CD4-positive, alpha-beta T cell treated with Interleukin-21 for 1 hour (primary cell): ENCODE measurements around the gene CXCL1.

Experiments
- DNase-seq: peaks from one replicate; pipeline ENCODE4 v3.0.0-alpha.2; 2020

CXCL1 gene

DNA sequence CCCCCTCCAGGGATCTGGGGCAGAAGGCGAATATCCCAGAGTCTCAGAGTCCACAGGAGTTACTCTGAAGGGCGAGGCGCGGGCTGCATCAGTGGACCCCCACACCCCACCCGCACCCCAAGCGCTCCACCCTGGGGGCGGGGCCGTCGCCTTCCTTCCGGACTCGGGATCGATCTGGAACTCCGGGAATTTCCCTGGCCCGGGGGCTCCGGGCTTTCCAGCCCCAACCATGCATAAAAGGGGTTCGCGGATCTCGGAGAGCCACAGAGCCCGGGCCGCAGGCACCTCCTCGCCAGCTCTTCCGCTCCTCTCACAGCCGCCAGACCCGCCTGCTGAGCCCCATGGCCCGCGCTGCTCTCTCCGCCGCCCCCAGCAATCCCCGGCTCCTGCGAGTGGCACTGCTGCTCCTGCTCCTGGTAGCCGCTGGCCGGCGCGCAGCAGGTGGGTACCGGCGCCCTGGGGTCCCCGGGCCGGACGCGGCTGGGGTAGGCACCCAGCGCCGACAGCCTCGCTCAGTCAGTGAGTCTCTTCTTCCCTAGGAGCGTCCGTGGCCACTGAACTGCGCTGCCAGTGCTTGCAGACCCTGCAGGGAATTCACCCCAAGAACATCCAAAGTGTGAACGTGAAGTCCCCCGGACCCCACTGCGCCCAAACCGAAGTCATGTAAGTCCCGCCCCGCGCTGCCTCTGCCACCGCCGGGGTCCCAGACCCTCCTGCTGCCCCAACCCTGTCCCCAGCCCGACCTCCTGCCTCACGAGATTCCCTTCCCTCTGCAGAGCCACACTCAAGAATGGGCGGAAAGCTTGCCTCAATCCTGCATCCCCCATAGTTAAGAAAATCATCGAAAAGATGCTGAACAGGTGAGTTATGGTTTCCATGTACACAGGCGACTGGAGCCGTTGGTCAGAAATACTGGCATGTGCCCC is at the start of gene CXCL1:
CXCL1 (plus strand) TSS at position 264 of the 926 bp plus-strand sequence; CDS start at position 342, 78 bp downstream.
- DNase-seq, result no peak

DNA sequence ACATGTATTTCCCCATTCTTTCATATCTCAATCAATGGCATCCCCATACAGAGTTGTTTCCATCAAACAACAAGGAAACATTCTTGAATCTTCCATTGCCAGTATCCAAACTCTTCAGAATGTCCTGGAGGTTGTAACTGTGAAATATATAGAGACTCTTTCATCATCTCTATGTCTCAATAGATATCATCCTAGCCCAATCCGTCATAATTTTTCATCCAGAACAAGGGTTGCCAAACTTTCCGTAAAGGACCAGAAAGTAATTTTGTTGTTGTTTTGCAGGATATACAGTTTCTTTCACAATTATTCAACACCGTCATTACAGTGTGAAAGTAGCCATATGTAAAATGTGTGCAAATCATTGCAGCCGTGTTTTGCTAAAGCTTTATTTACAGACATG is 47.9 kb upstream of the CXCL1 start:
- no peak for DNase-seq

DNA sequence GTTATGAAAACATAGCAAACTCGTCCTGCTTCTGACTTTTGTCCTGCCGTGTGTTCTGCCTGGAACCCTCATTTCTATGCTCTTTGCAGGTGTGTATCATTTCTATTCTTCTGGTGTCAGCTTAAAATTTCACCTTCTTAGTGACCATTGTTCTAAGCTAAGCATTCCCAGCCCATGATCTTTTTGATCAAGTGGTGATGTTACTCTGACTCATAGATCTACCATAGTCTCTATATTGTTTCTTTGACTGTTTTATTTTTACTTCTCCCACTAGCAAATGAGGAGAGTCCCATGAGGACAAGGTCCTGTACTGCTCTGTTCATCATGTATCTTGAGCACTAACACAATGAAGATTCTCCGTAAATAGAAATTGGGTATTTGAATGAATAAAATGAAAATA is 46.8 kb upstream of the CXCL1 start:
- no peak for DNase-seq

DNA sequence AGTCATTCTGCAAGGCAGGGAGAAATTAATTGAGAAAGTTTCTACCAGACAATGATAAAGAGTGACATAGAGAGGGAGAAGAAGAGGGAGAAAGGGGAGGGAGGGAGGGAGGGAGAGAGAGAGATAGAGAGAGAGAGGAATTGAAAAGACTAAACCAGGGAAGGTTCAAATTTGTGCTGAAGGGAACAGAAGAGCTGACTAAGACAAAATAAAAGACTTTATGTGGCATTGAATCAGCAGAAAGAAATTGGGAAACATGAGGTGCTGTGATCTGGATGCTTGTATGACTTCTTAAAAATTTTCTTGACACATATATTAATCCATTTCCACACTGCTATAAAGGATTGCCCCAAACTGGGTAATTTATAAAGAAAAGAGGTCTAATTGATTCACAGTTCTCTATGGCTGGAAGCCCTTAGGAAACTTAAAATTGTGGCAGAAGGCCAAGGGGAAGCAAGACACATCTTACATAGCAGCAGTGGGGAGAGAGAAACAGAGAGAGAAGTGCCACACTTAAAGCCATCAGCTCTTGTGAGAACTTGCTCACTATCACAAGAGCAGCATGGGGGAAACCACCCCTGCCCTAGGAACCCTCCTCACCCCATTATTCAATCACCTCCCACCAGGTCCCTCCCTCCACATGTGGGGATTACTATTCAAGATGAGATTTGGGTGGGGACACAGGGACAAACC is 46.2 kb upstream of the CXCL1 start:
- DNase-seq, result no peak

DNA sequence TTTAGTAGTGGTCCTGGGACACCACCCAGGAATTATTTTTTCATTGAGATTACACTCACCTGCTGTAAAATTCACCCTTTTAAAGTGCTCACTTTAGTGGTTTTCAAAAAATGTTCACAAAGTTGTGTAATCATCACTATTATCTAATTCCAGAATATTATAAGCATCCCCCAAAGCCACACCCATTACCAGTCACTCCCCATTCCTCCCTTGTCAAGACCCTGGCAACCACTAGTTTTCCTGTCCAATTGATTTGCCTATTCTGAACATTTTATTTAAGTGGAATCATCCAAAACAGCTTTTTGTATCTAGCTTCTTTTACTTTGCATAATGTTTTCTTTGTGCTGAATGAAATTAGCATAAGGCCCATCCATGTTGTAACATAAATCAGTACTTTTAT is 45.4 kb upstream of the CXCL1 start:
- DNase-seq, result no peak

DNA sequence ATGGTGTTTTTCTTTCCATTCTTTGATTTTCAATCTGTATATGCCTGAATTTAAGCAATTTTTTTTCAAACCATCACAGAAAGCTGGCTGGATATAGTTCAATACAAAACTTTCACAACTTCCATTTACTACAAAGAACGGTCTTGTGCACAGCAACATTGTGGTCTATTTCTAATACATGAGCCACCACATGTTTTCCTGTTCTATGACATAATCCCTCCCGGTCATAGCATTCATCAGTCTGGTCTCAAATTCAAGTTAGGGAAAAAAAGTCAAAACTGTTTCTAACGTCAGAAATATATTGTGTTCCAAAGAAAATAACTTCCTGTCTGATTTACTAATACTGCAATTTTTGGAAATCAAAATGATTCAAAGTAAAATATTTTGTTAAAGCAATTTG is 40.2 kb upstream of the CXCL1 start:
- DNase-seq, result no peak

DNA sequence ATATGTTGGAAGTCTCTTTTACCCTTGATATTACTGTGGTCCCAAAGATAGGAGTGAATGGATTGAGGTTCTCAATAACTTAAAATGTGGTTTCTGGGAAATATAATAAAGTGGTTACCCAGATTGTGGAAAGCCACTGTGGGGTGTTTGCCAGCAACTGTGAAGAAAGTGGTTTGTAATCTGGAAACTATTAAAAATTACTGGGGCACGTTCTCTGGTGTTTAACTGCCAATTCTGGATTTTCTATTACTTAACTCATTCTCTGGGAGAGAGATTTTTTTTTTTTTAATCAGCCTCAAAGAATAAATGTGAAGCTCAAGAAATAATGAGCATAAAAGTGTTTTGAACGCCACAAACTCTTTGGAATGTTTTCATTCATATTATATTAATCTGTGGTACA is 37.6 kb upstream of the CXCL1 start:
- DNase-seq, result no peak

DNA sequence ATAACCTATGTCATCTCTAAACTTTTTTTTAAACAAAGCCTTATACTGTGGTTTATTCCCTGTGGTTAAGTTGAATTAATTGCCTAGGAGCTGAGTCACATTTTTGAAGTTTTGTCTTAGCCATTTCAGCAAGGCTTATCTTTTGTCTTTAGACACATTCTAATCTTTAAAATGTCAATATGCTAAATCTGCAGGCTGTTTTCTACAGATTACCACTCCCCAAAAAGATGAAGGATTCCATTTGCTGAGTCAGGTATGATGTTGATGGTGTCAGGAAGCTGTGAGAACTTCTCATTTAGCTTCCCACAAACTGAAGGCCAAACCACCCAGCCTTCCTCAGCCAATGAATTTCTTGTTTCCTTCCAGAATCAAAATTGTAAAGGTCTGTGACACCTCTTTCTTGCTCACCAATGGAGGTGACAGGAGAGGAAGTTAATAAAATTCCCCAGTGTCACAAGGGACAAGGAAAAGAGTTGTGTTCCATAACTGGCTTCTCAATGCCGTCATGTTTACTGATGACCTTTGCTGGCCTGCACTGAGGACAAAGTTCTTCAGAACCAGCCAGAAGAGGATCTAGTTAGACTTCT is 36.4 kb upstream of the CXCL1 start:
- no peak for DNase-seq

DNA sequence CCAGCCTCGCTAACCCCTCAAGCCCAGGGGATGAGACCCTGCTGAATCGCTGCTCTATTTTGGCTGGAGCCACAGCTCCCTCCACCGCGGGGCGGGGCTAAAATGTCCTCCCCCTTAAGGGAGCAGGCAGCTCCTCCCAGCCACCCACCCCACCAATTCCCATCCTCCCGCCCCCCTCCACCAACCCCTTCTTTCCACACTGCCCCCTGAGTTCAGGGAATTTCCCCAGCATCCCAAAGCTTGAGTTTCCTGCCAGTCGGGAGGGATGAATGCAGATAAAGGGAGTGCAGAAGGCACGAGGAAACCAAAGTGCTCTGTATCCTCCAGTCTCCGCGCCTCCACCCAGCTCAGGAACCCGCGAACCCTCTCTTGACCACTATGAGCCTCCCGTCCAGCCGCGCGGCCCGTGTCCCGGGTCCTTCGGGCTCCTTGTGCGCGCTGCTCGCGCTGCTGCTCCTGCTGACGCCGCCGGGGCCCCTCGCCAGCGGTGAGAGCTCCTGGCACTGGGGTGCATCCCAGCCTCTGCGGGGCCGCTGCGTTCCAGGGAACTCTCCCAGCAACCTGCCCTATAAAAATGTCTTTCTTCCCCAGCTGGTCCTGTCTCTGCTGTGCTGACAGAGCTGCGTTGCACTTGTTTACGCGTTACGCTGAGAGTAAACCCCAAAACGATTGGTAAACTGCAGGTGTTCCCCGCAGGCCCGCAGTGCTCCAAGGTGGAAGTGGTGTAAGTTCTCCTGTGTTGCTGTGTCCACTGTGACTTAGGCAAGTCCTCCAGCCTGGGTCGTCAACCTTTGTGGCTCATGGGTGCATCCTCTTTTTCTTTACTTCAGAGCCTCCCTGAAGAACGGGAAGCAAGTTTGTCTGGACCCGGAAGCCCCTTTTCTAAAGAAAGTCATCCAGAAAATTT is 32.6 kb upstream of the CXCL1 start, which contains the start of gene CXCL6:
CXCL6 (plus strand) TSS at position 306 of the 907 bp plus-strand sequence; CDS start at position 379, 73 bp downstream.
- no peak for DNase-seq

DNA sequence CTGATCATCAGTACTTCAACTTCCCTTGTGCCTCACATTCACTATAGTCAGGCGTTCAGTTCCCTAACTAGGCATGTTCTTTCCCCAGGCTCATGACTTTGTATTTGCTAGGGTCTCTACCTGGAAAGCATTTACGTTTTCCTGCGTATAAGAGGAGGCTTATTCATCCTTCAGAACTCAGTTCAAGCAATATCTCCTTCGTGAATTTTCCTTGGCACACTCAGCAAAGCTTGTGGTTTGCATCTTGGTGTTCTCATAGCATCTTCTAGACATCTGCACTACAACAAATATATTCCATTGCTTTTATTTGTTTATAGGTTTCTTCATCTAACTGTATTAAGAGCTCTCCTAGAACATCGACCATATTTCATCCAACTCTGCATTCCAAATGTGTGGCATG is 30.1 kb upstream of the CXCL1 start:
- no peak for DNase-seq

DNA sequence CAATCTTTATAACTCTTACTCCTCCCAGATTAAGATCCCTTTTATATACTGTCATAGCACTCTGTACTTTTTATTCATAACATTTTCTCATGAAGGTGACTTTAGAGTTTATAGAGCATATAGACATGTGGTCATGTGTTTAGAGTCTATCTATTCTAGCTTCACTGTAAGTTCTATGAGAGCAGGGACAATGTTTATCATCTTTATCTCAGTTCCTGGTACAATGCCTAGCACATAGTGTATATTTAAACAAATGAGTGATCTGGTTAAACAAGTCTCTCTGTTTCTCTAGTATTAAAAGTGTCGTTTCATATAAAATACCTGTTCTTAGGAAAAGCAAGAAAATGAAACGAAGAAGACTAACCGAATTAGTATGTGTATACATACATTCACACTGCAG is 29.5 kb upstream of the CXCL1 start:
- no peak for DNase-seq

DNA sequence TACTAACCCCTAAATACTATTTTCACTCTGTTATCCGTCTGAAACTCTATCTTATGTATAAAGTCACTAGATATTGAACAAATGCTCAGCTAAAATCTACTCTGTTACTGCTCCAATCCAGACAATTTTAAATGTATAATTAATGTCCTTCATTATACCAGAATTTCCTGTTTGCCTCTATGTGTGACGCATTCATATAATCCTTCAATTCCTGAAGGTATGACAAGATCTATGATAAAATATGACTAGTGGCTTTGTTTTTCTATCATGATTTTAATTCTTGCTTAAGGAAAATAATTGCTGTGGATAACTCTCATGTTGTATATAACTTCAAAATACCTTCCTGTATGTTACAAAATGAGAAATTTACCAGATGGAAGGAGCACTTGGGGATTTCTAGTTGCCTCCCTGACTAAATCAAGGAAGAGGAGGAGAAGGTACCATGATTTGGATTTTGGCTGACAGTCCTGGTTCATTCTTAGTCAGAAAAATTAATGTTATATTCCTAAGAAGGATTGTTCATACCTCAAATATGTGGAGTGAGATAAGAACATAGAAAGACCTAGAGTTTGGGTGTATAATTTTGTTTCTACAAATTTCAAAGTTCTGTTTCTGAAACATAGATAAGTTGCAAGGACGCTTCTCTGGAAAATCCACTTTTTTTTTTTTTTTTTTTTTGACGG is 27.8 kb upstream of the CXCL1 start:
- no peak for DNase-seq

DNA sequence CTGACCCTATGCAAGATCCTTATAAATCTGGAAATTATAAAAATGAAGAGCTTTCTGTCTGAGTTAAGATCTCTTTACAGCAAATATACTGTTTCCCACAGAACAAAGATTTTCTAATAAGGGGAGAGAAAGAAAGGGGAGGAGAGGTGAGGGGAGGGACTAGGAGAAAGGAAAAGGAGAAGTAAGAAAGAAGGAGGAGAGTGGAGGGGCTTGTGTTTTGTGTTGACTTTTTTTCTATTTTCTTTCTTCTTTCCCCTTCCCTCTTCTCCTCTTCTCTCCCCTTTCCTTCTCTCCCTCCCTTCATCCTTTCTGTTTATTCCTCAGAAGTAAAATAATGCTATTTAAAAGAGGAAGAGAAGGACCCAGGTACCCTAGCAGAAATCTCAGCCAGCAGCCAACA is 26.5 kb upstream of the CXCL1 start:
- DNase-seq, result no peak

DNA sequence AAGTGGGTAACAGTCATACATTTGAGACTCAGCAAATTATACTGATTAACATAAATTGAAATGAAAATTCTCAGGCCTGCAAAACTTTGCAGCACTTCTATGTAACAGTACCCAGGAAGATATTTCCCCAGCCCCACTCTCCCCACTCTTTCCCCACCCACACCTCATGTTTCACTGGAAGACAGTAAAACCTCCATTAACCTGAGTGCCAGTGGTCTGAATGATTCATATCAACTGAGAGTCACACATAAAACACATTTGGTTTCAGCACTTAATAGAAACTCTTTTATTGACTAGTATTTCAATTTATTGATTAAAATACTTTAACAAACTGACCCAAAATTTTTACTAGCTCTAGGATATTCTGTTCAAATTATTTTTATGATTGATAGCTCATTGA is 25.8 kb upstream of the CXCL1 start:
- DNase-seq, result no peak

DNA sequence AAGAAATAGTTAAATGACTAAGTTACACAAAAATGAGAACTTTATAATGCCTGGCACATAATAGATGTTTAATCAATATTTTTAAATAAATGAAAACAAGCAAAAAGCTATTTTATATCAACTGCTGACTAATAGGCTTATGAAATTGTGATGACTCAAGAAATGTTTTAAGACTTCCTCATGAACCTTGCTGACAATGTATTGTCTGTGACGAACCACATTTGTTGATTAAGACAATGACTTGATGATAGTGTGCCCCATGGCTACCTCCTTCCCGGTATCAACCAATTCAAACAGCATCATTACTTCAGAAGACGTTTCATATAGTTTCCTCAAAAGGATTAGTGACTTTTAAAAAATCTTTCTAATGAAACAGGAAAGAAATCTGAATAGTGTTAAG is 24.8 kb upstream of the CXCL1 start:
- no peak for DNase-seq

DNA sequence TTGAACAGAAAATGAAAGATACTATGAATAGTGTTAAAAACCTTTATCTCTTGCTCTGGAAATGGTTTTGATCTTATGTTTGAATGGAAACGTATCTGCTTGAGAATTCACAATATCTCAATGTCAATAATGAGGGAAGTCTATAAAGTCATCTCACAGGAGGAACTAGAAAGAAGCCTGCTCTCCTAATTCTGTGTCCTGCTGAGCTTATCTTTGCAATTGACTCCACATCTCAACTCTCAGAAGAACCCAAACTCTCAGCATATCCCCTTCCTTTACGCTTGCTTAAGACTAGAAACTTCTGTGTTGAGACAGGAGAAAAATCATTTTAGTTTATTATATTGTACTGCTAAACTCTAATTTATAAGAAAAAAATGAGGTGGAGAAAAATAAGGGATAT is 24.4 kb upstream of the CXCL1 start:
- DNase-seq, result no peak

DNA sequence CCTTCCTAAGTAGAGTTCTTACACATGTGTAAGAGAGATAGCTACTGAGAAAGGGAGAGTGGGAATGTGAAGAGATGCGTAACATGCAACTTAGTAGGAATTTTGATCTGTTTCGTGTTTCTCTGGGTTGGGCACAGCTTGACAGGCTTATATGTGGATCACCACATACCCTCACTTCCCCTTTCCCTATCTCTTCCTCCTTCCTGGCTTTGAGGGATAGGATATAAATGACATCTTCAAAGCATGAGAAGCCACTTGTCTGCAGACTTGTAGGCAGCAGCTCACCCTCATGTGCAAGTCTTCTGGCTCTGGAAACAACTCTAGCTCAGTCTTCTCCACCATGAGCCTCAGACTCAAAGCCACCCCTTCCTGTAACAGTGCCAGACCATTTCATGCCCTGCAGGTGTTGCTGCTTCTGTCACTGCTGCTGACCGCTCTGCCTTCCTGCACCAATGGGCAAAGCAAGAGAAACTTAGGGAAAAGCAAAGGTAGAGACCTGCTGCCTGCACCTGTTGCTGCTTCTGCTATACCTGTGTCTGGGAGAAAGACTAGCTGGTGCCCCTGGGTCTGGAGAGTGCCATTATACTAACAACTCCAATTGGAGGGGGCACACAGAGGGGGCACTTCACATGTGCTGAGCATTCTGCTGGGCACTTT is 21.5 kb upstream of the CXCL1 start:
- DNase-seq, result no peak

DNA sequence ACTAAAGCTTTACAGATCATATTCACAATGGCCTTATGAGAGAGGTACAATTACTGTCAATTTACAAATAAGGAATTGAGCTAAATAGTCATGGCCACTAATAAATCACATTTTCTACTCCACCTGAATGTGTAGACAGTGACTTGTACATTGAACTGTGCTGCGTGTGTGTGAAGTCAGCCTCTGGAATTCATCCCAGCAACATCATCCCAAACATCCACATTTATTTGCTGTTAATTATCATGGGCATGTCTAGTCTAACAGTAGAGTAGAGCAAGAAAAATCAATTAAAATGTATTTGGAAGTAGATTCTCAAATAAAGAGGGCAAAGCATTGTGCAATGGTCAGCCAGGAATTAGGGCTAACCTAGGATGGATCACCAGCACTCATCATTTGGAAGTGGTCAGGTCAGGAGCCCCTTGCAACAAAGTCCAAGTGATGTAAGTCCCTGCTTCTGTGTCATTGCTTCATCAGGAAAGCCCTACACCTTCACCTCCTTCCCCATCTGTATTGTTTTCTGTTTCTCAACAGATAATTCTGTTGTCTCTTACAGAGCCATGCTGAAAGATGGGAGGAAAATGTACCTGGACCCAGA is 20.9 kb upstream of the CXCL1 start:
- DNase-seq, result no peak

DNA sequence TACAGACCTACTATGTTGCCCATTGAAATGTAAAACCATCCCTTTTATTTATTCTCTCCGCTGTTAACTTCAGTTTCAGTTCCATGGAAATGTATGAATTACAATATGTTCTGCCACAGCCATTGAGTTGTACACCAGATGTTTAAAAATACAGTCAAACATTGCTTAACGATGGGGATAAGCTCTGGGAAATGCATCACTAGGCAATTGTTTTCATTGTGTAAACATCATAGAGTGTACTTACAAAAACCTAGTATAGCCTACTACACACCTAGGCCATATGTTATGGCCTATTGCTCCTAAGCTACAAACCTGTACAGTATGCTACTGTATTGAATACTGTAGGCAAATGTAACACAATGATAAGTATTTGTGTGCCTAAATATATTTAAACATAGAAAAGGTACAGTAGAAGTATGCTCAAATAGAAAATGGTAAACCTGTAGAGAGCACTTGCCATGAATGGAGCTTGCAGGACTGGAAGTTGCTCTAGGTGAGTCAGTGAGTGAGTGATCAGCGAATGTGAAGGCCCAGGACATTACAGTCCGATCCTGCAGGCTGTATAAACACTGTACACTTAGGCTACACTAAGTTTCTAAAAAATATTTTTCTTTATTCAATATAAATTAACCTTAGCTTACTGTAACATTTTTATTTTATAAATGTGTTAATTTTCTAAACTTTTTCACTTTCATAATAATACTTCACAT is 18.8 kb upstream of the CXCL1 start:
- DNase-seq, result no peak

DNA sequence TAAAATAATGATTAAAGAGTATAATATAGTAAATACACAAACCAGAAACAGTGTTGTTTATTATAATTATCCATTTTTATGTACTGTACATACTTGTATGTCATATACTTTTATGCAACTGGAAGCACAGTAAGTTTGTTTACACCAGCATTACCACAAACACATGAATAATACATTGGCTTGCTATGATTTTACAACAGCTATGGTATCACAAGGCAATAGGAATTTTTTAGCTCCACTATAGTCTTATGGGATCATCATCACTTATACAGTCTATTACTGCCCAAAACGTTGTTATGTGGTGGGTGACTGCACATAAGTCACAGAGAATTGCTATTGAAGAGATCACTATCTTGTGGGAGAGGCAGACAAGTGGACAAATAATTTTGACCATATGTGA is 17.9 kb upstream of the CXCL1 start:
- no peak for DNase-seq

DNA sequence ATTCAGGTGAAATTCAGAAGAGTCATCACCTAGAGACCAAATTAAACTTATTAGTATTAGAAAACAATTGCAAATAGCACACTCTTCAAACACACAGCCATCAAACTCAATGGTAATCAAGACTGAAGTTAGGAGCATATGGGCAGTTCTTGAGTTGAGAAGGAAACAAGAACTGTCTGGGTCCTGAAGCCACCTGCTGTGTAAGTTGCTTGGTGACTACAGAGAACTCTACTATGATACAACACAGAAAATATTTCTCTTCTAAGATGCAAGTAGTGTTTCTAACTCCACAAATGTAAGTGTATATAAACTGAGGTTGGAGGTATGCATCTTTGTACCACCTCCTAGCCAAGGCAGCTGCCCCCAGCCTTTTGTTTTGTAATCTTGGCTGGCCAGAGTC is 16.4 kb upstream of the CXCL1 start:
- DNase-seq, result no peak
